HTERT RPE-1 (cell line): Measurements from ENCODE around the gene PRMT6.
"Not testable (repeated sequence)": the region's sequence is repeated elsewhere in the genome, so short reads cannot be mapped to it uniquely, and the experiment has no call there.

Experiments used
- in situ Hi-C: fragments of 300-500 bp; cut with MboI; formaldehyde crosslinking; loops from 4 replicates; pipeline ENCODE4 v1.14.3; 2020; ENCODE audit warnings: low sequenced_read_pairs

Gene PRMT6

GRCh38 chr1:107056426-107057196 lies at the start of gene PRMT6:
Gene PRMT6, plus strand, starts transcription at chr1:107056674. Its CDS starts 42 bp downstream, at chr1:107056716.
- in situ Hi-C loops, result no loop called here

- in situ Hi-C loops, result no loop called here
Measured at GRCh38 chr1:107009281-107009680, 47.2 kb upstream of the PRMT6 start.

- in situ Hi-C loops, result no loop called here
Measured at GRCh38 chr1:107010582-107010981, 45.9 kb upstream of the PRMT6 start.

GRCh38 chr1:107016376-107016978 lies 40.0 kb upstream of the PRMT6 start:
- in situ Hi-C loops, result no loop called here

- in situ Hi-C loops, result no loop called here
Measured at GRCh38 chr1:107018445-107018844, 38.0 kb upstream of the PRMT6 start.

GRCh38 chr1:107019166-107019565 lies 37.3 kb upstream of the PRMT6 start:
- in situ Hi-C loops, result no loop called here

- in situ Hi-C loops, result not testable (repeated sequence)
Measured at GRCh38 chr1:107038874-107039273, 17.6 kb upstream of the PRMT6 start.

GRCh38 chr1:107044310-107045220 lies 11.9 kb upstream of the PRMT6 start:
- in situ Hi-C loops, result not testable (repeated sequence)

- in situ Hi-C loops, result no loop called here
Measured at GRCh38 chr1:107047602-107048001, 8.9 kb upstream of the PRMT6 start.

- in situ Hi-C loops, result no loop called here
Measured at GRCh38 chr1:107048241-107048640, 8.2 kb upstream of the PRMT6 start.

- in situ Hi-C loops, result no loop called here
Measured at GRCh38 chr1:107051266-107051665, 5.2 kb upstream of the PRMT6 start.

- in situ Hi-C loops, result not testable (repeated sequence)
Measured at GRCh38 chr1:107055919-107056425, 502 bp upstream of the PRMT6 start.

GRCh38 chr1:107057197-107058133 lies 991 bp downstream of the PRMT6 start:
- in situ Hi-C loops, result no loop called here

- in situ Hi-C loops, result no loop called here
Measured at GRCh38 chr1:107058245-107059032, 2.0 kb downstream of the PRMT6 start.

- in situ Hi-C loops, result no loop called here
Measured at GRCh38 chr1:107061886-107062285, 5.4 kb downstream of the PRMT6 start.

- in situ Hi-C loops, result no loop called here
Measured at GRCh38 chr1:107073493-107073892, 17.0 kb downstream of the PRMT6 start.

GRCh38 chr1:107076841-107077240 lies 20.4 kb downstream of the PRMT6 start:
- in situ Hi-C loops, result no loop called here

- in situ Hi-C loops, result no loop called here
Measured at GRCh38 chr1:107079249-107079648, 22.8 kb downstream of the PRMT6 start.

GRCh38 chr1:107081102-107081501 lies 24.6 kb downstream of the PRMT6 start:
- in situ Hi-C loops, result no loop called here
